Transverse colon (tissue), 3 donors: ENCODE results near the gene HBS1L.

Experiments
- EP300 ChIP-seq: sonication (generic); formaldehyde crosslinking; IDR thresholded peaks from one replicate; pipeline ENCODE4 v1.6.1; 2017; ENCODE audit warnings: antibody characterized with exemption, low read depth
- POLR2A ChIP-seq: fragments of 450-650 bp; IDR thresholded peaks from one replicate; pipeline ENCODE4 v1.6.1; 2016; ENCODE audit warnings: antibody characterized with exemption, mild to moderate bottlenecking, moderate library complexity
- TF ChIP-seq, protein P1 (sequence below), 5 experiments: fragments of 200-600 bp in 3 of 5; fragments of 450-650 bp in 2 of 5; sonication (generic) in 3 of 5; IDR thresholded peaks; 1 replicate in 2 of 5; 2 replicates in 3 of 5; pipeline ENCODE4 v1.5.1; 2016 to 2017; ENCODE audit warnings: antibody characterized with exemption in 5 of 5, inconsistent platforms in 3 of 5, mild to moderate bottlenecking in 2 of 5, moderate library complexity in 1 of 5

DNA sequence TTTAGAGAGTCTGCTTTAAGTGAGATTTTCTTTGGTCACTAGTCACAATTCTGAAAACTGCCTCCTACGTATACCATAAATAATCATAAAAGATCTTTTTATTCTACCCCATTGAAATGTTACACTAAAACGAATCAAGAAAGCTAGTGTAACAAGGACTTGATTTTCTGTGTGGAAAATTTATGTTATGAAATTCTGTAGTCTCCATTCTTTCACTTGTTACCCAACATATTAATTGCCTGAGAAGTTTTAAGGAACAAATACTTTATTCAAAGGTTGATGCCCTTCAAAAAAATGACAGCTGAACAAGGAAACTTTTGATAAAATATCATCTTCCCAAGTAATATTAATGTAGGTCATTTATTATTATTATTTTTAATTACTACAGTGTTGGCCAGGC is 13.3 kb upstream of the HBS1L start:
- no peak for TF ChIP-seq EP300
- TF ChIP-seq, protein P1, sequence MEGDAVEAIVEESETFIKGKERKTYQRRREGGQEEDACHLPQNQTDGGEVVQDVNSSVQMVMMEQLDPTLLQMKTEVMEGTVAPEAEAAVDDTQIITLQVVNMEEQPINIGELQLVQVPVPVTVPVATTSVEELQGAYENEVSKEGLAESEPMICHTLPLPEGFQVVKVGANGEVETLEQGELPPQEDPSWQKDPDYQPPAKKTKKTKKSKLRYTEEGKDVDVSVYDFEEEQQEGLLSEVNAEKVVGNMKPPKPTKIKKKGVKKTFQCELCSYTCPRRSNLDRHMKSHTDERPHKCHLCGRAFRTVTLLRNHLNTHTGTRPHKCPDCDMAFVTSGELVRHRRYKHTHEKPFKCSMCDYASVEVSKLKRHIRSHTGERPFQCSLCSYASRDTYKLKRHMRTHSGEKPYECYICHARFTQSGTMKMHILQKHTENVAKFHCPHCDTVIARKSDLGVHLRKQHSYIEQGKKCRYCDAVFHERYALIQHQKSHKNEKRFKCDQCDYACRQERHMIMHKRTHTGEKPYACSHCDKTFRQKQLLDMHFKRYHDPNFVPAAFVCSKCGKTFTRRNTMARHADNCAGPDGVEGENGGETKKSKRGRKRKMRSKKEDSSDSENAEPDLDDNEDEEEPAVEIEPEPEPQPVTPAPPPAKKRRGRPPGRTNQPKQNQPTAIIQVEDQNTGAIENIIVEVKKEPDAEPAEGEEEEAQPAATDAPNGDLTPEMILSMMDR (IDR thresholded peaks at IDR 0.05), result no peak
- TF ChIP-seq POLR2A, result no peak
